HG03457 (cell line): Measurements from ENCODE around the gene ANXA11.
A peak's percentile ranks its signal among the peaks of the same experiment; 100 is the strongest.
"Not testable (repeated sequence)": the region's sequence is repeated elsewhere in the genome, so short reads cannot be mapped to it uniquely, and the experiment has no call there.

Experiments
- ATAC-seq: cut with Tn5 transposase; IDR thresholded peaks from one replicate; pipeline ENCODE4 v1.9.1; 2021; ENCODE audit warnings: moderate number of reproducible peaks; ENCODE audit not compliant: unreplicated experiment

Gene ANXA11

GRCh38 chr10:80205477-80206276 is at the start of gene ANXA11:
Gene ANXA11 (minus strand): TSS chr10:80205537. CDS start chr10:80172861, 32,676 bp downstream.
- peak; percentile 75 for ATAC-seq

- not testable (repeated sequence) for ATAC-seq
These were observed 49.4 kb upstream of the ANXA11 start for GRCh38 chr10:80254726-80255125.

- ATAC-seq, result not testable (repeated sequence)
These were observed 48.6 kb upstream of the ANXA11 start for GRCh38 chr10:80253963-80254271.

- ATAC-seq, result peak; percentile 69
These were observed 48.1 kb upstream of the ANXA11 start for GRCh38 chr10:80253266-80253962.

- no peak for ATAC-seq
These were observed 47.1 kb upstream of the ANXA11 start for GRCh38 chr10:80252296-80252887.

- not testable (repeated sequence) for ATAC-seq
These were observed 46.5 kb upstream of the ANXA11 start for GRCh38 chr10:80251703-80252280.

GRCh38 chr10:80250399-80250798 is 45.1 kb upstream of the ANXA11 start:
- not testable (repeated sequence) for ATAC-seq

- not testable (repeated sequence) for ATAC-seq
These were observed 44.6 kb upstream of the ANXA11 start for GRCh38 chr10:80249906-80250305.

GRCh38 chr10:80247611-80248010 is 42.3 kb upstream of the ANXA11 start:
- not testable (repeated sequence) for ATAC-seq

- ATAC-seq, result not testable (repeated sequence)
These were observed 39.0 kb upstream of the ANXA11 start for GRCh38 chr10:80244371-80244770.

- not testable (repeated sequence) for ATAC-seq
These were observed 37.0 kb upstream of the ANXA11 start for GRCh38 chr10:80242341-80242740.

- not testable (repeated sequence) for ATAC-seq
These were observed 31.1 kb upstream of the ANXA11 start for GRCh38 chr10:80236457-80236856.

- peak; percentile 99 for ATAC-seq
These were observed 29.2 kb upstream of the ANXA11 start for GRCh38 chr10:80234331-80235235.

- not testable (repeated sequence) for ATAC-seq
These were observed 28.5 kb upstream of the ANXA11 start for GRCh38 chr10:80233871-80234270.

- not testable (repeated sequence) for ATAC-seq
These were observed 21.4 kb upstream of the ANXA11 start for GRCh38 chr10:80226723-80227122.

- ATAC-seq, result not testable (repeated sequence)
These were observed 17.7 kb upstream of the ANXA11 start for GRCh38 chr10:80223031-80223419.

- peak; percentile 78 for ATAC-seq
These were observed 13.5 kb upstream of the ANXA11 start for GRCh38 chr10:80218878-80219277.

- ATAC-seq, result not testable (repeated sequence)
These were observed 9.1 kb upstream of the ANXA11 start for GRCh38 chr10:80214368-80214982.

GRCh38 chr10:80212535-80213115 is 7.3 kb upstream of the ANXA11 start:
- not testable (repeated sequence) for ATAC-seq

- ATAC-seq, result no peak
These were observed 6.4 kb upstream of the ANXA11 start for GRCh38 chr10:80211786-80212185.
